ENCODE measurements around the gene ANKRD9. TPM values are rescaled to one million over a fixed set of nuclear protein-coding genes. Genes with fewer than 3 reads are reported as not detected.
A peak's percentile ranks its signal among the peaks of the same experiment; 100 is the strongest.

The ANKRD9 gene
- total and polyA plus RNA-seq, 9 of the 15 experiments (the other 6 are each of a cell fraction or from before 2014, with no cell fraction given): 0.04 to 32.9 (median 5.3) TPM

- TF ChIP-seq VEZF1 (CRISPR knock-in tag; IDR thresholded peaks at IDR 0.05) (peak; percentile 85), YY1 (IDR thresholded peaks at IDR 0.05; ENCODE audit: borderline replicate concordance in 1 of 3, control insufficient read depth in 1 of 3, extremely low read depth in 1 of 3, insufficient read depth in 3 of 3, insufficient read length in 1 of 3, insufficient replicate concordance in 2 of 3, low read depth in 1 of 3, low read length in 2 of 3) (peak in 1 of 3 experiments; percentile 28), MAFF (IDR thresholded peaks at IDR 0.05; ENCODE audit: low read length) (no peak), RBBP5 (IDR thresholded peaks at IDR 0.05; ENCODE audit: borderline replicate concordance, insufficient read depth, low read length, poor library complexity, severe bottlenecking) (peak; percentile 7)
These were observed 1.2 kb downstream of the ANKRD9 start (continued) for GRCh38 chr14:102508410-102508773.

GRCh38 chr14:102507857-102508312 lies 1.7 kb downstream of the ANKRD9 start:
- peak overlapping the region; percentile 68 for H3K4me3 ChIP-seq
- H3K36me3 ChIP-seq (ENCODE audit: control insufficient read depth, insufficient read depth, low read length): peaks cover 20% of the 10 kb centered on the region; the same call in 2 of the 3 replicates
- TF ChIP-seq ZNF121 (CRISPR knock-in tag; conservative IDR thresholded peaks at IDR 0.05) (no peak), ZFP36 (IDR thresholded peaks at IDR 0.05; ENCODE audit: low read depth, low read length, partially characterized antibody) (no peak), POLR2G (IDR thresholded peaks at IDR 0.05; ENCODE audit: low read depth, low read length) (0 out of 2 replicates have a peak, but pooled peaks have one; percentile 0), PRDM10 (IDR thresholded peaks at IDR 0.05; ENCODE audit: partially characterized antibody) (no peak)
- WGBS (ENCODE audit: insufficient coverage, low coverage, missing lambda C conversion rate): 53% methylated on average over 4 of the region's 21 CpGs
- H3K9ac ChIP-seq (ENCODE audit: insufficient read depth in 1 of 2, low read depth in 2 of 2, low read length in 2 of 2): peak overlapping the region in 1 of 2 experiments; percentile 40; a peak in 2 of 4 replicates
- ChIA-PET POLR2A (interaction anchor here (0.5 to 1.3 kb wide), 7 partner anchors 8 to 221 kb away, joined by 3 to 5 read pairs (median 3); no protein-coding TSS in a partner anchor), CTCF (ENCODE audit: low intra/inter-chr PET ratio) (no interaction called here)
- no TSS peak for BruUV-seq (replicated peaks)
- peaks cover 15% of the 10 kb centered on the region; the same call in 2 of the 3 replicates for H3K79me2 ChIP-seq (ENCODE audit: control insufficient read depth, insufficient read depth, low read length)
- H3K27ac ChIP-seq (ENCODE audit: extremely low read depth, low read depth, low read length): no peak overlapping the region
- DNase-seq (ENCODE audit: extremely low read depth in 1 of 4, low spot score in 3 of 4) (no peak), FAIRE-seq (no peak), ATAC-seq (no peak)
- peak overlapping the region; percentile 89 for H3K4me2 ChIP-seq (ENCODE audit: insufficient read depth, low read length)
- intact Hi-C loops (cut with micrococcal nuclease) (loop anchor here (10.0 kb wide), 1 partner anchor 543 kb away; the partner anchor contains the start of gene DYNC1H1), in situ Hi-C loops (cut with MboI) (loop anchor here (25.0 kb wide), 1 partner anchor 404 kb away; the partner anchor contains the start of gene AMN)
- H3K27me3 ChIP-seq (ENCODE audit: control insufficient read depth in 2 of 2, insufficient read depth in 2 of 2, low read length in 2 of 2): no peaks in the 10 kb centered on the region
- H3K9me1 ChIP-seq (ENCODE audit: control insufficient read depth, insufficient read depth, low read length): no peaks in the 10 kb centered on the region
- peaks cover 4% of the 10 kb centered on the region; the same call in 1 of the 2 replicates for H4K20me1 ChIP-seq (replicated peaks; ENCODE audit: control insufficient read depth, insufficient read depth, low read length)
- no peaks in the 10 kb centered on the region for H3K9me3 ChIP-seq (replicated peaks; ENCODE audit: control insufficient read depth, insufficient read depth, low read depth, low read length)
- peaks cover 22 to 80% of the 10 kb centered on the region in 2 experiments for H3K4me1 ChIP-seq (replicated peaks in 1 of 2; ENCODE audit: control insufficient read depth in 2 of 2, insufficient read depth in 2 of 2, low read length in 2 of 2)
- H2AFZ ChIP-seq (ENCODE audit: low read depth, low read length): no peak overlapping the region
